ENCODE results near the gene LRMDA. TPM values are rescaled to one million over a fixed set of nuclear protein-coding genes. Genes with fewer than 3 reads are reported as not detected.

The LRMDA gene
- total and polyA plus RNA-seq, 3 experiments from 2014 or later: not detected

DNA sequence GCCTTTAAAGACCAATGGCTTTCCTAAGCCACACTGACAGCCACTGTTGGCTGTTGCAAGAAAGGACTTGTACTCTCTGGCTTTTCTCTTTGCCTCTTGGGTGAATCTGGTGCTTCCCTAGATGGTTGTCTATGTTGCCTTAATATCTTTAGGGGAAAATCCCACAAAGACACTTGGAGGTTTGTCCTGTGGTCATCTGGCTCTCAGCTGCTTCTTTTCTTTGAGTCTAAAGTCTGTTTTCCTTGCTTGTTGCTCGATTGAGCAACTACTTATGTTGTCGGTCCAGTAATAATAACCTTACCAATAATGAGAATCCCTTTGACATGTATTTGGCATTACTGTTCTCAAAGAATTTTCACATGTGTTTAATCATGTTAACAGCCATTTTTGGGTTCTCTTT lies 537.6 kb downstream of the LRMDA start:
- Mint-ChIP-seq H3K27ac (no peak overlapping the region), H3K4me3 (no peak overlapping the region), H3K36me3 (no peaks in the 10 kb centered on the region), H3K27me3 (peaks cover 0 to 1% of the 10 kb centered on the region in 2 donors), H3K9me3 (peaks cover 0 to 5% (median 0%) of the 10 kb centered on the region in 5 donors), H3K4me1 (no peaks in the 10 kb centered on the region)
- DNase-seq: no peak
- no peaks in the 10 kb centered on the region for H3K36me3 ChIP-seq (ENCODE audit: insufficient read depth, low read length)
- H3K27me3 ChIP-seq (ENCODE audit: insufficient read depth, low read length, poor library complexity, severe bottlenecking): no peaks in the 10 kb centered on the region
- CTCF ChIA-PET: no interaction called here
- H3K27ac ChIP-seq (ENCODE audit: low read depth, low read length): no peak overlapping the region
- no peak overlapping the region for H3K4me3 ChIP-seq (ENCODE audit: low read length)
- no peaks in the 10 kb centered on the region for H3K4me1 ChIP-seq (ENCODE audit: insufficient read depth, low read length)
- H3K9me3 ChIP-seq (ENCODE audit: low read length): no peaks in the 10 kb centered on the region
- POLR2A ChIA-PET: no interaction called here

DNA sequence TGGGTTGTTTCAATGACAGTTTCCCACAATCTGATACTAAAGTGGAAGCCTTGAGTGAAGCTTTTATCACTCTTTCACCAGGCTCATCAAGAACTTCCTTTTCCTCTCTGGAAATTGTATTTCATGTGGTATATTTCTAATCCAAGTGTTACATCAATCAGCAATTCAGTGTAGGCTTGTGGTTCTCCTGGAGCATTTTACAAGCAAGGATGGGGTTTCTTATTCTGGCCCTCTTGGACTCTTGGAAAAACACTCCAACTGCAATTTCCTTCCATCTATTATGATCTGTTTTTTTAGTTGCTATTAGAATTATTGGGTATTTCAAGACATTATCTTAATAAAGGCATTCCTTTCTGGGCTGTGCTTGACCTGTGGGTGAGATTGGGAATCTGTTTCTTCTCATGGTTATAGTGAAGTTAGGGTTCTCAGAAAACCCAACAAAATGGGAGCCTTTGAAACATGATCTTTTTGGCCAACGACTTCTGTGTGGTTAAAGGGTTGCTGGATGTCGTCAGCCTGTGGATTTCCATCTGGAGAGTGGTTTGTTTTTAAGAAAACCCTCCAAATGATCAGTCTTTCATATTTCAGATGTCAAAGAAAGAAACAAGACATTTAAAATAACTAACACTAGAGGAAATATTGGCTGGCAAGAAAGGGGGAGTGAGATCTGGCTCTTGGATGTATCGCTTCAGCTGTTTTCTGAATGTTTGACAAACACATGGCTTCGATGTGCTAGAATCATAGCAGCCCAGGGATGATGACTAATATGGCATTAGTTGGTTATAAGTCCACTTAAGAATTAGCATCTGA lies 540.2 kb downstream of the LRMDA start:
- Histone ChIP-seq H3K4me3 (ENCODE audit: low read length) (no peak overlapping the region), H3K36me3 (ENCODE audit: insufficient read depth, low read length) (no peaks in the 10 kb centered on the region), H3K4me1 (ENCODE audit: insufficient read depth, low read length) (no peaks in the 10 kb centered on the region), H3K27me3 (ENCODE audit: insufficient read depth, low read length, poor library complexity, severe bottlenecking) (no peaks in the 10 kb centered on the region), H3K9me3 (ENCODE audit: low read length) (no peaks in the 10 kb centered on the region), H3K27ac (ENCODE audit: low read depth, low read length) (no peak overlapping the region)
- H3K4me1 Mint-ChIP-seq: no peaks in the 10 kb centered on the region
- H3K4me3 Mint-ChIP-seq: no peak overlapping the region
- peaks cover 0 to 1% of the 10 kb centered on the region in 2 donors for H3K27me3 Mint-ChIP-seq
- peaks cover 0 to 4% (median 0%) of the 10 kb centered on the region in 5 donors for H3K9me3 Mint-ChIP-seq
- CTCF ChIA-PET: no interaction called here
- H3K27ac Mint-ChIP-seq: no peak overlapping the region
- no peaks in the 10 kb centered on the region for H3K36me3 Mint-ChIP-seq
- no peak for DNase-seq
- POLR2A ChIA-PET: no interaction called here

DNA sequence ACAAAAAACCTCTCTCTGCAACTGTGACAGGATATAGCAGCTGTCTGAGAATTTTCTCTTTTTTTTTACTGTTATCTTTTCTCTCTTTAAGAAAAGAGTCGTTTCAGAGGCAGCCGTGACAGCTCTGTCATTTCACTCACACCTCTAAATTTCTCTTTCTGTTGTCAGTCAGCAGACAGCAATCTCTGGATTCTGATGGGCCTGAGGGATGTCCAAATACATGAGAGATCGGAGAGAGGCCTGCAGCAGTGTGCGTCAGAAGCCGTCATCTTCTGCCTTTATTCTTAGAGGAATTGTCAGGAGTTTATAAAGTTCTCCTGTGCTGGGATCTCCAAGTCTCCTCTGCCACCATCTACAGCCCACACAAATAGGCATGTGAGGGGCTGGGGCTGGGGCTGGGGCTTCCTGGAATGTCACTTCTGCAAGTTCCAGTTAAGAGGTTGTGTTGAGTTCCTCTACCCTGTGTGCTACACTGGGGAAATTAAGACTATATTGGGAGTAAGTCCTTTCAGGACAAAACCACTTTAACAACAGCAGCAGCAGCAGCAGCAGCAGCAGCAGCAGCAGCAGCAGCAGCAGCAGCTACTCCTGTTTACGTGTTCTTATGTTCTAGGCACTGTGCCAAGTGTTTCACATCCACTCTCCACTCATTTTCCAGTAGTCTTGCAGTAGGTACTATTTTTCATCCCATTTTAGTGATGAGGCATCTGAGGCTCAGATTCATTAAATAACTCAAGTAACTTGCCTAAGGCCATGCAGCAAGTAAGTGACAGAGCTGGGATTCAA lies 541.3 kb downstream of the LRMDA start:
- no peak for DNase-seq
- Mint-ChIP-seq H3K9me3 (peaks cover 0 to 4% (median 0%) of the 10 kb centered on the region in 5 donors), H3K36me3 (no peaks in the 10 kb centered on the region), H3K27ac (no peak overlapping the region), H3K4me1 (no peaks in the 10 kb centered on the region), H3K4me3 (no peak overlapping the region), H3K27me3 (peaks cover 0 to 1% of the 10 kb centered on the region in 2 donors)
- ChIA-PET CTCF (no interaction called here), POLR2A (no interaction called here)
- no peaks in the 10 kb centered on the region for H3K27me3 ChIP-seq (ENCODE audit: insufficient read depth, low read length, poor library complexity, severe bottlenecking)
- H3K4me3 ChIP-seq (ENCODE audit: low read length): no peak overlapping the region
- no peaks in the 10 kb centered on the region for H3K4me1 ChIP-seq (ENCODE audit: insufficient read depth, low read length)
- no peaks in the 10 kb centered on the region for H3K36me3 ChIP-seq (ENCODE audit: insufficient read depth, low read length)
- no peaks in the 10 kb centered on the region for H3K9me3 ChIP-seq (ENCODE audit: low read length)
- no peak overlapping the region for H3K27ac ChIP-seq (ENCODE audit: low read depth, low read length)

DNA sequence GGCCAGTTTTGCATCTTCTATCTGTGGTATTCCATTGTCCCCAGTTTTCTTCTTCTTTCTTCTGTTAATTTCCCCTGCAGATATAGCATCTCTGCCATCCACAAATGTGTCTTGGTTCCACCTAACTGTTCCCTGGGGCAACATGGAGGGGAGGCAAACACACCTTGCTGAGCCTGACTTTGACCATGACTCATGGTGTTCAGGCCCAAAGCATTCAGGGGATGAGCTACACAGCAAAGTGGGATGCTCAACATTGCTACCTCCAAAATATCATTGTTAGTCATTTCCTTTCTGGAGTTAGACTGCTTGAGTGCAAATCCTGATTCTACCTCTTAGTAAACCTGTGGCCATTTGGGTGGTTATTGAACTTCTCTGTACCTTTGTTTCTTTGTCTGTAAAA lies 542.7 kb downstream of the LRMDA start:
- Histone ChIP-seq H3K27ac (ENCODE audit: low read depth, low read length) (no peak overlapping the region), H3K4me1 (ENCODE audit: insufficient read depth, low read length) (no peaks in the 10 kb centered on the region), H3K36me3 (ENCODE audit: insufficient read depth, low read length) (no peaks in the 10 kb centered on the region), H3K27me3 (ENCODE audit: insufficient read depth, low read length, poor library complexity, severe bottlenecking) (no peaks in the 10 kb centered on the region), H3K4me3 (ENCODE audit: low read length) (no peak overlapping the region), H3K9me3 (ENCODE audit: low read length) (no peaks in the 10 kb centered on the region)
- peaks cover 0 to 5% of the 10 kb centered on the region in 2 donors for H3K27me3 Mint-ChIP-seq
- H3K4me1 Mint-ChIP-seq: no peaks in the 10 kb centered on the region
- no peak for DNase-seq
- ChIA-PET CTCF (no interaction called here), POLR2A (no interaction called here)
- peaks cover 0 to 5% (median 0%) of the 10 kb centered on the region in 5 donors for H3K9me3 Mint-ChIP-seq
- H3K27ac Mint-ChIP-seq: no peak overlapping the region
- H3K4me3 Mint-ChIP-seq: no peak overlapping the region
- no peaks in the 10 kb centered on the region for H3K36me3 Mint-ChIP-seq

DNA sequence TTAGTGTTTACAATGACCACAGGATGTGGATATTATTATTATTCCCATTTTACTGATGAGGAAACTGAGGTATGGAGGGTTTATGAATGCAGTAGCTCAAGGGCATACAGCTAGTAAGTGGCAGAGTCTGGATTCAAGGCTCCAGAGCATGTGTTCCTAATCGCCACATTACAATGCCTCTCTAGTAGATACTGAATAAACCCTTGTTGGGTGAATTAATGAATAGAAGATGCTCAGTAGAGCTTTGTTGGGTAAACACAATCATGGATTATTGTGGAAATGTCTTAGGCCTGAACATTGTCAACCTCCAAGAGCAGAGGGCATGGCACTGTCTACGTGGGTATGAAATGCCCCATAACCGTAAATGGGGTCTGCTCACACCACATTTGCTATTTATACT lies 545.3 kb downstream of the LRMDA start:
- H3K36me3 ChIP-seq (ENCODE audit: insufficient read depth, low read length): no peaks in the 10 kb centered on the region
- peaks cover 0 to 5% (median 0%) of the 10 kb centered on the region in 5 donors for H3K9me3 Mint-ChIP-seq
- H3K27ac Mint-ChIP-seq: no peak overlapping the region
- no peaks in the 10 kb centered on the region for H3K27me3 ChIP-seq (ENCODE audit: insufficient read depth, low read length, poor library complexity, severe bottlenecking)
- peaks cover 0 to 3% of the 10 kb centered on the region in 2 donors for H3K27me3 Mint-ChIP-seq
- no peaks in the 10 kb centered on the region for H3K9me3 ChIP-seq (ENCODE audit: low read length)
- no peak for DNase-seq
- H3K27ac ChIP-seq (ENCODE audit: low read depth, low read length): no peak overlapping the region
- H3K36me3 Mint-ChIP-seq: no peaks in the 10 kb centered on the region
- H3K4me3 ChIP-seq (ENCODE audit: low read length): no peak overlapping the region
- no peak overlapping the region for H3K4me3 Mint-ChIP-seq
- CTCF ChIA-PET: no interaction called here
- H3K4me1 ChIP-seq (ENCODE audit: insufficient read depth, low read length): no peaks in the 10 kb centered on the region
- no peaks in the 10 kb centered on the region for H3K4me1 Mint-ChIP-seq
- POLR2A ChIA-PET: no interaction called here

DNA sequence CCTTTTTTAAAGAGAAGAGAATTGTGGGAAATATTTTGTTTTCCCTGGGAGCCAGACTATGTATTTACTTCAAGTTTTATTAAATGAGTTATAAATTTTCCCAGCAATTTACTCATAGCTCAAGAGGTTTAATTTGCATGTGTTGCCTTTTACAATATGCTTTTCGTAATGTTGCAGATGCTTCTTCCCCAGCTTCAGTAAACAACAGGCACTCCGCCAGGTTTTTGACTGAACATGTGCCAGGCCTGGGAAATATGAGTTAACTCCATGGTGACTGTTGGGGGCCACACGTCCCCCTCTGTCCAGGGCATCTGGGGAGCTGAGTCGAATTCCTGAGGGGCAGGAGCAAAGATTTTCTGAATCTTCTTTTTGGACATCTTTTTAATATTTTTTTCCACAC lies 545.7 kb downstream of the LRMDA start:
- Histone ChIP-seq H3K27me3 (ENCODE audit: insufficient read depth, low read length, poor library complexity, severe bottlenecking) (no peaks in the 10 kb centered on the region), H3K36me3 (ENCODE audit: insufficient read depth, low read length) (no peaks in the 10 kb centered on the region), H3K4me1 (ENCODE audit: insufficient read depth, low read length) (no peaks in the 10 kb centered on the region), H3K27ac (ENCODE audit: low read depth, low read length) (no peak overlapping the region), H3K4me3 (ENCODE audit: low read length) (no peak overlapping the region), H3K9me3 (ENCODE audit: low read length) (no peaks in the 10 kb centered on the region)
- H3K9me3 Mint-ChIP-seq: peaks cover 0 to 5% (median 0%) of the 10 kb centered on the region in 5 donors
- no peaks in the 10 kb centered on the region for H3K36me3 Mint-ChIP-seq
- H3K27me3 Mint-ChIP-seq: peaks cover 0 to 3% of the 10 kb centered on the region in 2 donors
- no peak overlapping the region for H3K27ac Mint-ChIP-seq
- ChIA-PET POLR2A (no interaction called here), CTCF (no interaction called here)
- no peak for DNase-seq
- no peak overlapping the region for H3K4me3 Mint-ChIP-seq
- H3K4me1 Mint-ChIP-seq: no peaks in the 10 kb centered on the region

DNA sequence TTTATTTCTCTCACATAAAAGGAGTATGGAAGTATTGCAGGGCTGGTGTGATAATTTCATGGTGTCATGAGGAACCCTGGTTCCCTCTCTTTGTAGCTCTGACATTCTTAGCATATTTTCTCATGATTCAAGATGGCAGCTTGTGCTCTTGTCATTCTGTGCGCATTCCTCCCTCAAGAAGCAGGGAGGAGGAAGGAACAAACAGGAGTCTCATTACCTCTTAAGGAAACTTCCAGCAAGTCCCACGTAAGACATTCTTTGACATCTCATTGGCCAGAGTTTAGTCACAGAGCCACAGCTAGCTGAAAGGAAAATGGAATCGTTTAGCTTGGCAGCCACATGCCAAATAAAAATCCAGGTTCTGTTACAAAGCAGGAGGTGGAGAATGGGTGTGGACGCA lies 546.8 kb downstream of the LRMDA start:
- CTCF ChIA-PET: no interaction called here
- no peak for DNase-seq
- Mint-ChIP-seq H3K27ac (no peak overlapping the region), H3K9me3 (peaks cover 0 to 5% (median 0%) of the 10 kb centered on the region in 5 donors), H3K4me1 (no peaks in the 10 kb centered on the region), H3K36me3 (no peaks in the 10 kb centered on the region), H3K27me3 (peaks cover 0 to 3% of the 10 kb centered on the region in 2 donors), H3K4me3 (no peak overlapping the region)
- H3K9me3 ChIP-seq (ENCODE audit: low read length): no peaks in the 10 kb centered on the region
- no peak overlapping the region for H3K27ac ChIP-seq (ENCODE audit: low read depth, low read length)
- H3K27me3 ChIP-seq (ENCODE audit: insufficient read depth, low read length, poor library complexity, severe bottlenecking): no peaks in the 10 kb centered on the region
- H3K4me3 ChIP-seq (ENCODE audit: low read length): no peak overlapping the region
- no peaks in the 10 kb centered on the region for H3K36me3 ChIP-seq (ENCODE audit: insufficient read depth, low read length)
- POLR2A ChIA-PET: no interaction called here
- H3K4me1 ChIP-seq (ENCODE audit: insufficient read depth, low read length): no peaks in the 10 kb centered on the region

DNA sequence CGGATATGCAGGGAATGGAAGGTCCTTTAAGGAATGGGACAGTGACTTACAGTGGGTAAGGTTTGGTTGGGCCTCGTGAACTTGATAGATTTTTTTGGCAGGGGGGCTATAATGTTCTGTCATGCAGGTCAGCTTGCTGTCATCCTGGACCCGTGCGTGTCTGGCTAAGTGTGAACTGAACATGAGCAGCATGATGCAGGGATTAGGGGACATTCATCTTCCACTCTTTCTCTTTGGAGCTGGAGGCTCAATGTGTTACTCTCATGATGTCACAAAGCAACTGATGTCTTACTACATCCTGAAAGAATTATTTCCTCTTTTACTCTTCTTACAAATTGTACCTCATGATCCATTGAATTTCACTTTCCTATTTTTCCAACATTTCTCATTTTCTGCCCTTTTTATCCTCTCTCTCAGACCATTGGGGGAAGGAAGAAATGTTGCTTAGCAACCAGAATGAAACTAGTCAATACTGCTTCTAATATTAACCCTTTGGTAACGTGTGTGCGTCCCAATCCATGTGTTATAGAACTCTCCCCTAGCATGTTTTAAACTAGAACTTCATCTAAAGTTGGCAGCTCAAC lies 549.1 kb downstream of the LRMDA start:
- peaks cover 0 to 3% of the 10 kb centered on the region in 2 donors for H3K27me3 Mint-ChIP-seq
- DNase-seq: no peak
- H3K9me3 Mint-ChIP-seq: peaks cover 0 to 3% (median 0%) of the 10 kb centered on the region in 5 donors
- no peaks in the 10 kb centered on the region for H3K9me3 ChIP-seq (ENCODE audit: low read length)
- no peak overlapping the region for H3K4me3 Mint-ChIP-seq
- no peaks in the 10 kb centered on the region for H3K36me3 Mint-ChIP-seq
- no peaks in the 10 kb centered on the region for H3K27me3 ChIP-seq (ENCODE audit: insufficient read depth, low read length, poor library complexity, severe bottlenecking)
- H3K36me3 ChIP-seq (ENCODE audit: insufficient read depth, low read length): no peaks in the 10 kb centered on the region
- H3K4me1 Mint-ChIP-seq: no peaks in the 10 kb centered on the region
- CTCF ChIA-PET: no interaction called here
- no peaks in the 10 kb centered on the region for H3K4me1 ChIP-seq (ENCODE audit: insufficient read depth, low read length)
- H3K27ac ChIP-seq (ENCODE audit: low read depth, low read length): no peak overlapping the region
- no peak overlapping the region for H3K4me3 ChIP-seq (ENCODE audit: low read length)
- no peak overlapping the region for H3K27ac Mint-ChIP-seq
- POLR2A ChIA-PET: no interaction called here

Measured in CD8-positive, alpha-beta memory T cell (primary cell).